Neural crest cell (in vitro differentiated cells): Measurements from ENCODE around the gene WDR82. TPM values are rescaled to one million over a fixed set of nuclear protein-coding genes. Genes with fewer than 3 reads are reported as not detected.

Experiments
- DNase-seq: peaks from one replicate; pipeline ENCODE4 v3.0.0; 2021; ENCODE audit warnings: low read depth, mixed read lengths, low spot score
- H3K27ac Mint-ChIP-seq: one replicate; pipeline ENCODE4 v1.8.0; 2021; ENCODE audit warnings: mild to moderate bottlenecking, mixed read lengths; ENCODE audit not compliant: unreplicated experiment
- H3K27me3 Mint-ChIP-seq: 2 replicates; pipeline ENCODE4 v1.8.0; 2021; ENCODE audit warnings: low read depth, mild to moderate bottlenecking, mixed read lengths
- H3K36me3 Mint-ChIP-seq: 2 replicates; pipeline ENCODE4 v1.8.0; 2021; ENCODE audit warnings: low read depth, mild to moderate bottlenecking, mixed read lengths
- H3K4me1 Mint-ChIP-seq: 2 replicates; pipeline ENCODE4 v1.8.0; 2021; ENCODE audit warnings: mixed read lengths
- H3K4me3 Mint-ChIP-seq: one replicate; pipeline ENCODE4 v1.8.0; 2021; ENCODE audit warnings: mild to moderate bottlenecking, mixed read lengths
- H3K9me3 Mint-ChIP-seq: 2 replicates; pipeline ENCODE4 v1.8.0; 2021; ENCODE audit warnings: mixed read lengths
- CTCF ChIP-seq: fragments of 200-600 bp; sonication (generic); conservative IDR thresholded peaks from 2 replicates; pipeline ENCODE4 v1.5.0; 2021; ENCODE audit warnings: antibody characterized with exemption, mild to moderate bottlenecking
- total RNA-seq: library from RNA; stranded (reverse); gene quantifications from 2 replicates; pipeline ENCODE4 v1.2.1, GENCODE V29; 2021

WDR82 gene
- total RNA-seq, 1 donor from 2014 or later: 114 TPM

- Mint-ChIP-seq H3K9me3 (no peaks in the 10 kb centered on the region), H3K36me3 (no peaks in the 10 kb centered on the region), H3K4me3 (peak overlapping the region; percentile 64), H3K27me3 (peaks cover 10% of the 10 kb centered on the region), H3K27ac (no peak overlapping the region), H3K4me1 (peaks cover 39% of the 10 kb centered on the region)
- TF ChIP-seq CTCF: no peak
- DNase-seq: peak; percentile 47
Observed at GRCh38 chr3:52317208-52318000, 39.0 kb upstream of the WDR82 start.

GRCh38 chr3:52315977-52316764, 37.7 kb upstream of the WDR82 start, which contains the start of gene DNAH1:
TSS of gene DNAH1 (plus strand) at chr3:52316319. CDS start at chr3:52322443, 6,124 bp downstream.
- no peak for TF ChIP-seq CTCF
- peaks cover 10% of the 10 kb centered on the region for H3K27me3 Mint-ChIP-seq
- peaks cover 45% of the 10 kb centered on the region for H3K4me1 Mint-ChIP-seq
- H3K4me3 Mint-ChIP-seq: no peak within 1 kb of the TSS
- no peaks in the 10 kb centered on the region for H3K36me3 Mint-ChIP-seq
- peak; percentile 32 for DNase-seq
- no peaks in the 10 kb centered on the region for H3K9me3 Mint-ChIP-seq
- no peak within 1 kb of the TSS for H3K27ac Mint-ChIP-seq

- Mint-ChIP-seq H3K27me3 (peaks cover 10% of the 10 kb centered on the region), H3K9me3 (no peaks in the 10 kb centered on the region), H3K4me1 (peaks cover 49% of the 10 kb centered on the region), H3K36me3 (no peaks in the 10 kb centered on the region), H3K27ac (no peak overlapping the region), H3K4me3 (no peak overlapping the region)
- TF ChIP-seq CTCF: no peak
- DNase-seq: no peak
Observed at GRCh38 chr3:52315006-52315405, 36.6 kb upstream of the WDR82 start.

- H3K9me3 Mint-ChIP-seq: no peaks in the 10 kb centered on the region
- H3K4me3 Mint-ChIP-seq: no peak overlapping the region
- TF ChIP-seq CTCF: no peak
- peaks cover 52% of the 10 kb centered on the region for H3K4me1 Mint-ChIP-seq
- no peaks in the 10 kb centered on the region for H3K36me3 Mint-ChIP-seq
- DNase-seq: no peak
- H3K27ac Mint-ChIP-seq: peak overlapping the region; percentile 62
- H3K27me3 Mint-ChIP-seq: peaks cover 10% of the 10 kb centered on the region
Observed at GRCh38 chr3:52314489-52314888, 36.0 kb upstream of the WDR82 start.

GRCh38 chr3:52313774-52314188, 35.3 kb upstream of the WDR82 start:
- TF ChIP-seq CTCF: no peak
- Mint-ChIP-seq H3K9me3 (no peaks in the 10 kb centered on the region), H3K36me3 (no peaks in the 10 kb centered on the region), H3K4me3 (no peak overlapping the region), H3K27ac (peak overlapping the region; percentile 62), H3K27me3 (peaks cover 10% of the 10 kb centered on the region), H3K4me1 (peaks cover 52% of the 10 kb centered on the region)
- no peak for DNase-seq
